IgD-negative memory B cell (primary cell): ENCODE results near the gene COX6B2. TPM values are rescaled to one million over a fixed set of nuclear protein-coding genes. Genes with fewer than 3 reads are reported as not detected.

Experiments
- polyA plus RNA-seq: library from polyadenylated mRNA; unstranded; fragments of 300-500 nt; fragmentation: Illumina TruSeq; gene quantifications from one replicate; pipeline ENCODE4 v1.2.3, GENCODE V29; 2021

The COX6B2 gene
- polyA plus RNA-seq, 1 donor from 2014 or later = not detected

Other genes with a start within 250 kb of the COX6B2 start
- 7.4 TPM for gene PPP1R12C, start 237.1 kb downstream of the COX6B2 start, polyA plus RNA-seq
- not detected for gene TNNT1, start 205.5 kb downstream of the COX6B2 start, polyA plus RNA-seq
- not detected for gene TNNI3, start 197.0 kb downstream of the COX6B2 start, polyA plus RNA-seq
- gene DNAAF3, start 188.1 kb downstream of the COX6B2 start, polyA plus RNA-seq = not detected
- gene SYT5, start 174.4 kb downstream of the COX6B2 start, polyA plus RNA-seq = 0.43 TPM
- gene PTPRH, start 145.2 kb downstream of the COX6B2 start, polyA plus RNA-seq = not detected
- gene TMEM86B, start 126.0 kb downstream of the COX6B2 start, polyA plus RNA-seq = 1.4 TPM
- 47.0 TPM for gene PPP6R1, start 95.7 kb downstream of the COX6B2 start, polyA plus RNA-seq
- 34.1 TPM for gene HSPBP1, start 74.6 kb downstream of the COX6B2 start, polyA plus RNA-seq
- gene BRSK1, start 70.7 kb downstream of the COX6B2 start, polyA plus RNA-seq = 0.34 TPM
- not detected for gene TMEM150B, start 29.4 kb downstream of the COX6B2 start, polyA plus RNA-seq
- 2.3 TPM for gene KMT5C, start 14.8 kb downstream of the COX6B2 start, polyA plus RNA-seq
- gene GARIN5B, start 8.5 kb upstream of the COX6B2 start, polyA plus RNA-seq = not detected
- not detected for gene IL11, start 15.7 kb upstream of the COX6B2 start, polyA plus RNA-seq
- gene TMEM190, start 22.1 kb upstream of the COX6B2 start, polyA plus RNA-seq = not detected
- 1.1 TPM for gene TMEM238, start 29.6 kb upstream of the COX6B2 start, polyA plus RNA-seq
- 825 TPM for gene RPL28, start 31.2 kb upstream of the COX6B2 start, polyA plus RNA-seq
- 37.6 TPM for gene UBE2S, start 53.1 kb upstream of the COX6B2 start, polyA plus RNA-seq
- gene SHISA7, start 88.6 kb upstream of the COX6B2 start, polyA plus RNA-seq = not detected
- gene ISOC2, start 106.9 kb upstream of the COX6B2 start, polyA plus RNA-seq = 40.0 TPM
- not detected for gene C19orf85, start 110.0 kb upstream of the COX6B2 start, polyA plus RNA-seq
- 0.34 TPM for gene ZNF628, start 121.9 kb upstream of the COX6B2 start, polyA plus RNA-seq
- gene NAT14, start 130.5 kb upstream of the COX6B2 start, polyA plus RNA-seq = 6.1 TPM
- not detected for gene SSC5D, start 133.7 kb upstream of the COX6B2 start, polyA plus RNA-seq
- not detected for gene SBK2, start 182.4 kb upstream of the COX6B2 start, polyA plus RNA-seq
- gene SBK3, start 190.8 kb upstream of the COX6B2 start, polyA plus RNA-seq = not detected
- 0.79 TPM for gene ZNF579, start 226.1 kb upstream of the COX6B2 start, polyA plus RNA-seq
- 3.1 TPM for gene FIZ1, start 244.8 kb upstream of the COX6B2 start, polyA plus RNA-seq
- gene ZNF524, start 245.6 kb upstream of the COX6B2 start, polyA plus RNA-seq = 49.6 TPM